ENCODE results near the gene LRCH1. TPM values are rescaled to one million over a fixed set of nuclear protein-coding genes. Genes with fewer than 3 reads are reported as not detected.
A peak's percentile ranks its signal among the peaks of the same experiment; 100 is the strongest.

The LRCH1 gene
- total RNA-seq, 2 experiments from 2014 or later: 16.7 to 27.8 TPM

DNA sequence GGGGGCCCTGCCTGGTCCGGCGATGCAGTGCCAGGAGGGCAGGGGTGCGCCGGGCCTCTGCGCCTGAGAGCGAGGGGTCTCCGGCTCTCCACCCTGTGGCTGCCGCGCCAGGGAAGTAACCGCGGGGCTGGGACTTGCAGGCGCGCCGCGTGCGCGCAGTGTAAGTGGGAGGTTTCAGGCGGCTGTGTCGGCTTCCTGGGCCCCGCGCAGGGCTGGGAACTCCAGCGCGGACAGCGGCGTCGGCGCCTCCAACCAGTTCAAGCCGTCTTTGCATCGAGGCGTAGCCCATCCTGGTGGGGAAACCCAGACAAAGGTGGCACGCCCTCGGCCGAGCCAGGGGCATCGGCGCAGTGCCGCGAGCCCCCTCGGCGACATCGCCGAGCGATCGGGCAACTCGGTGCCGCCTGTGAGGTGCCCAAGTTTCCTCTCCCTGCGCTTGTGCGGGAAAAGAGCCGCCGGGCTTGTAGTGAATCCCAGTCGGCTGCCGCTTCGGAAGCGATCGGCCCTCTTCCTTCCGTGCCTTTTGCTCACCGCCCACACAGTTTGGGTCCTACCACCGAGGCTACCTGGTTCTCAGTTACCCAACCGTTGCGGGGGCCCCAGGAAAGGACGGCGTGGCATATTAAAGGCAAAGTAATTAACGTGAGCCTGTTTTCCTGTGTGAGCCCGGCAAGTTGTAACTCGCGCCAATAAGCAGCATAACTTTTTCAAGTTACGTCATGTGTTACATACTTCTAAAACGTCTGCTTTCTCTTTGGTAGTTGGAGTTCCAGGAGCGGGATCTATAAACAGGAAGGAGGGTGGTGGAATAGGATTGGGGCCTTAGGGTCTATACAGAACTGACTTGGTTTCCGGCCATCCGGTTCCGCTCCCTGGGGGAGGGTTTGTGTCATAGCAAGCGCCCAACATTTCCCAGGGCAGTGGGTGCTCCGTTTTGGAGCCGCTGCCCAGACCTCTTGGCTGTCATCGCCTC is 1.2 kb downstream of the LRCH1 start:
- Histone ChIP-seq H3K27ac (ENCODE audit: low read depth, low read length, poor library complexity, severe bottlenecking) (peak overlapping the region; percentile 74), H3K36me3 (ENCODE audit: insufficient read depth, low read length) (peaks cover 5% of the 10 kb centered on the region; the same call in 1 of the 2 replicates), H3K4me1 (ENCODE audit: insufficient read depth, low read length, poor library complexity, severe bottlenecking) (peaks cover 40% of the 10 kb centered on the region), H3K4me3 (ENCODE audit: low read depth, low read length, poor library complexity, severe bottlenecking) (peak overlapping the region; percentile 86), H3K9me2 (ENCODE audit: insufficient read depth, low read length) (no peaks in the 10 kb centered on the region), H3K4me2 (ENCODE audit: low read length) (peak overlapping the region; percentile 85), H3K9me3 (ENCODE audit: low read length) (no peaks in the 10 kb centered on the region), H3K79me2 (ENCODE audit: insufficient read depth, low read depth, low read length) (peaks cover 69% of the 10 kb centered on the region), H2AFZ (ENCODE audit: low read length) (peak overlapping the region; percentile 24; the same call in 1 of the 2 replicates), H4K20me1 (ENCODE audit: insufficient read depth, low read length) (peaks cover 29% of the 10 kb centered on the region)
- TF ChIP-seq, protein P1, sequence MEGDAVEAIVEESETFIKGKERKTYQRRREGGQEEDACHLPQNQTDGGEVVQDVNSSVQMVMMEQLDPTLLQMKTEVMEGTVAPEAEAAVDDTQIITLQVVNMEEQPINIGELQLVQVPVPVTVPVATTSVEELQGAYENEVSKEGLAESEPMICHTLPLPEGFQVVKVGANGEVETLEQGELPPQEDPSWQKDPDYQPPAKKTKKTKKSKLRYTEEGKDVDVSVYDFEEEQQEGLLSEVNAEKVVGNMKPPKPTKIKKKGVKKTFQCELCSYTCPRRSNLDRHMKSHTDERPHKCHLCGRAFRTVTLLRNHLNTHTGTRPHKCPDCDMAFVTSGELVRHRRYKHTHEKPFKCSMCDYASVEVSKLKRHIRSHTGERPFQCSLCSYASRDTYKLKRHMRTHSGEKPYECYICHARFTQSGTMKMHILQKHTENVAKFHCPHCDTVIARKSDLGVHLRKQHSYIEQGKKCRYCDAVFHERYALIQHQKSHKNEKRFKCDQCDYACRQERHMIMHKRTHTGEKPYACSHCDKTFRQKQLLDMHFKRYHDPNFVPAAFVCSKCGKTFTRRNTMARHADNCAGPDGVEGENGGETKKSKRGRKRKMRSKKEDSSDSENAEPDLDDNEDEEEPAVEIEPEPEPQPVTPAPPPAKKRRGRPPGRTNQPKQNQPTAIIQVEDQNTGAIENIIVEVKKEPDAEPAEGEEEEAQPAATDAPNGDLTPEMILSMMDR (conservative IDR thresholded peaks at IDR 0.05; ENCODE audit: low read length): 0 out of 2 replicates have a peak, but pooled peaks have one; percentile 10
- no peak for TF ChIP-seq EZH2phosphoT487 (IDR thresholded peaks at IDR 0.05; ENCODE audit: borderline replicate concordance, low read depth, low read length)
- intact Hi-C loops (cut with micrococcal nuclease; ENCODE audit: unreplicated experiment): loop anchor here (1.0 to 5.0 kb wide), 4 partner anchors 41 to 372 kb away; partner anchors contain the start of gene LCP1
- TSS peak; percentile 41 for BruUV-seq (replicated peaks)
- CTCF ChIA-PET (ENCODE audit: unreplicated experiment): no interaction called here
- DNase-seq (ENCODE audit: low spot score): peak; percentile 82
- POLR2A ChIA-PET: interaction anchor here (1.2 to 2.6 kb wide), 5 partner anchors 37 to 158 kb away, joined by 3 to 13 read pairs (median 11); no protein-coding TSS in a partner anchor

DNA sequence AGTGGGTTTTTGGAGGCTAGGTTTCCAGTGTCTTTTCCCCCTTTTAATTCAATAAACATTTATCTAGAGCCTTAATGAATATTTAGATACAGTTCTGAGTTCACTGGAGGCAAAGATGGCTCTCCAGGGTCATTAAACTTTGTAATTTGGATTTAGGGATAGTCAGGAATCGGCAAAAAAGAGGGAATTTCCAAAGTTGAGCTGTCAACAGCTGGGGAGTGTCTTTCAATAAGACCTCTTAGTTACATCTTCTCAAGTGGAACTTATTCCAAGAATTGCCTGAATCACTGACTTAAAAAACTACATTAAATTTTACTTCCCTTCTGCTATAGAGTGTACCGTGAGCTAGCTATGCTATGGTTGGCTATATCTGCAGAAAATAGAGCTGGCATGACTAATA is 2.0 kb downstream of the LRCH1 start:
- intact Hi-C loops (cut with micrococcal nuclease; ENCODE audit: unreplicated experiment): loop anchor here (1.0 to 5.0 kb wide), 4 partner anchors 40 to 373 kb away; partner anchors contain the start of gene LCP1
- Histone ChIP-seq H2AFZ (ENCODE audit: low read length) (no peak overlapping the region), H4K20me1 (ENCODE audit: insufficient read depth, low read length) (peaks cover 35% of the 10 kb centered on the region), H3K79me2 (ENCODE audit: insufficient read depth, low read depth, low read length) (peaks cover 76% of the 10 kb centered on the region), H3K9me2 (ENCODE audit: insufficient read depth, low read length) (no peaks in the 10 kb centered on the region), H3K36me3 (ENCODE audit: insufficient read depth, low read length) (peaks cover 9% of the 10 kb centered on the region; the same call in 1 of the 2 replicates), H3K4me3 (ENCODE audit: low read depth, low read length, poor library complexity, severe bottlenecking) (peak overlapping the region; percentile 86), H3K27ac (ENCODE audit: low read depth, low read length, poor library complexity, severe bottlenecking) (peak overlapping the region; percentile 74), H3K4me1 (ENCODE audit: insufficient read depth, low read length, poor library complexity, severe bottlenecking) (peaks cover 47% of the 10 kb centered on the region), H3K9me3 (ENCODE audit: low read length) (no peaks in the 10 kb centered on the region), H3K4me2 (ENCODE audit: low read length) (peak overlapping the region; percentile 85)
- TF ChIP-seq, protein P1 (conservative IDR thresholded peaks at IDR 0.05; ENCODE audit: low read length): no peak
- no peak for TF ChIP-seq EZH2phosphoT487 (IDR thresholded peaks at IDR 0.05; ENCODE audit: borderline replicate concordance, low read depth, low read length)
- POLR2A ChIA-PET: interaction anchor here (0.7 to 2.1 kb wide), 22 partner anchors 8 to 216 kb away, joined by 3 to 12 read pairs (median 4); no protein-coding TSS in a partner anchor
- BruUV-seq (replicated peaks): no TSS peak
- DNase-seq (ENCODE audit: low spot score): no peak
- CTCF ChIA-PET (ENCODE audit: unreplicated experiment): interaction anchor here (1.0 to 1.3 kb wide), 3 partner anchors 11 to 31 kb away, joined by 3 to 4 read pairs (median 4); no protein-coding TSS in a partner anchor
